HepG2 (cell line): ENCODE data around the gene CKS2. TPM values are rescaled to one million over a fixed set of nuclear protein-coding genes. Genes with fewer than 3 reads are reported as not detected.

Source experiments
- ADNP ChIP-seq: sonication (generic); formaldehyde crosslinking; IDR thresholded peaks from 2 replicates; pipeline ENCODE4 v1.4.0; 2020; ENCODE audit warnings: missing genetic modification reagents
- CC2D1A ChIP-seq: sonication (generic); formaldehyde crosslinking; IDR thresholded peaks from 2 replicates; pipeline ENCODE4 v1.8.1; 2023; ENCODE audit warnings: mild to moderate bottlenecking, missing genetic modification reagents
- DBP ChIP-seq: sonication (generic); formaldehyde crosslinking; IDR thresholded peaks from 2 replicates; pipeline ENCODE4 v1.4.0; 2020; ENCODE audit warnings: missing genetic modification reagents; ENCODE audit errors: not compliant biosample characterization
- DNMT1 ChIP-seq: sonication (generic); formaldehyde crosslinking; IDR thresholded peaks from 2 replicates; pipeline ENCODE4 v1.5.1; 2020; ENCODE audit warnings: mild to moderate bottlenecking, missing genetic modification reagents
- ISX ChIP-seq: sonication (generic); formaldehyde crosslinking; conservative IDR thresholded peaks from 2 replicates; pipeline ENCODE4 v1.5.0; 2020; ENCODE audit warnings: missing genetic modification reagents
- KLF9 ChIP-seq: IDR thresholded peaks from 2 replicates; pipeline ENCODE4 v1.6.1; 2016; ENCODE audit warnings: low read depth
- MAF1 ChIP-seq: sonication (generic); formaldehyde crosslinking; IDR thresholded peaks from 2 replicates; pipeline ENCODE4 v1.5.0; 2020; ENCODE audit warnings: missing genetic modification reagents, borderline replicate concordance
- PTBP1 ChIP-seq: fragments of 200-400 bp; formaldehyde crosslinking; IDR thresholded peaks from 2 replicates; pipeline ENCODE4 v1.6.1; 2018; ENCODE audit warnings: low read length, low read depth; ENCODE audit not compliant: poor library complexity, severe bottlenecking
- SKIL ChIP-seq: sonication (generic); formaldehyde crosslinking; IDR thresholded peaks from 2 replicates; pipeline ENCODE4 v1.8.0; 2022; ENCODE audit warnings: missing genetic modification reagents, mild to moderate bottlenecking, moderate library complexity, borderline replicate concordance
- ZBTB2 ChIP-seq: sonication (generic); formaldehyde crosslinking; IDR thresholded peaks from 2 replicates; pipeline ENCODE4 v1.8.0; 2022; ENCODE audit warnings: low read depth, missing genetic modification reagents
- polyA plus RNA-seq, 8 experiments: library from polyadenylated mRNA; depleted of rRNA in 3 of 8; stranded (reverse) in 7 of 8; unstranded in 1 of 8; fragments of >200 nt; fragmentation: Illumina TruSeq in 4 of 8; extraction: Trizol in 4 of 8; gene quantifications; 2 replicates each; pipeline versions ENCODE4 v1.2.1 to v1.2.3, GENCODE V29; 2011 to 2016; ENCODE audit warnings: low read depth in 4 of 8, missing spikeins in 1 of 8, mixed read lengths in 1 of 8; ENCODE audit not compliant: insufficient read depth in 1 of 8
- total RNA-seq, 5 experiments: library from RNA; depleted of rRNA; stranded (reverse); fragments of >200 nt; fragmentation: Illumina TruSeq; extraction: Trizol; gene quantifications; 2 replicates each; pipeline ENCODE4 v1.2.3, GENCODE V29; 2016; ENCODE audit warnings: low read depth in 1 of 5
- TF ChIP-seq, protein P1 (sequence below): IDR thresholded peaks from 2 replicates; pipeline ENCODE4 v1.6.1; 2012; ENCODE audit warnings: inconsistent platforms
- TF ChIP-seq, protein P2 (sequence below): sonication (generic); formaldehyde crosslinking; IDR thresholded peaks from 2 replicates; pipeline ENCODE4 v1.4.0; 2020; ENCODE audit warnings: missing genetic modification reagents

Gene CKS2
- total and polyA plus RNA-seq, 2 of the 13 experiments (the other 11 are each of a cell fraction or from before 2014, with no cell fraction given): 251 to 317 TPM

- TF ChIP-seq DNMT1 (CRISPR knock-in tag): no peak
- TF ChIP-seq DBP (CRISPR knock-in tag): peak; percentile 15
- no peak for TF ChIP-seq KLF9
- TF ChIP-seq ZBTB2 (CRISPR knock-in tag): peak; percentile 59; the same call in 1 of the 2 replicates
- TF ChIP-seq, protein P1, sequence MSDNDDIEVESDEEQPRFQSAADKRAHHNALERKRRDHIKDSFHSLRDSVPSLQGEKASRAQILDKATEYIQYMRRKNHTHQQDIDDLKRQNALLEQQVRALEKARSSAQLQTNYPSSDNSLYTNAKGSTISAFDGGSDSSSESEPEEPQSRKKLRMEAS: peak; percentile 93
- TF ChIP-seq ADNP (CRISPR knock-in tag): no peak
- no peak for TF ChIP-seq ISX (CRISPR knock-in tag)
- peak; percentile 42; the same call in 1 of the 2 replicates for TF ChIP-seq SKIL
- no peak for TF ChIP-seq CC2D1A (CRISPR knock-in tag)
- TF ChIP-seq MAF1 (CRISPR knock-in tag): no peak
- TF ChIP-seq, protein P2, sequence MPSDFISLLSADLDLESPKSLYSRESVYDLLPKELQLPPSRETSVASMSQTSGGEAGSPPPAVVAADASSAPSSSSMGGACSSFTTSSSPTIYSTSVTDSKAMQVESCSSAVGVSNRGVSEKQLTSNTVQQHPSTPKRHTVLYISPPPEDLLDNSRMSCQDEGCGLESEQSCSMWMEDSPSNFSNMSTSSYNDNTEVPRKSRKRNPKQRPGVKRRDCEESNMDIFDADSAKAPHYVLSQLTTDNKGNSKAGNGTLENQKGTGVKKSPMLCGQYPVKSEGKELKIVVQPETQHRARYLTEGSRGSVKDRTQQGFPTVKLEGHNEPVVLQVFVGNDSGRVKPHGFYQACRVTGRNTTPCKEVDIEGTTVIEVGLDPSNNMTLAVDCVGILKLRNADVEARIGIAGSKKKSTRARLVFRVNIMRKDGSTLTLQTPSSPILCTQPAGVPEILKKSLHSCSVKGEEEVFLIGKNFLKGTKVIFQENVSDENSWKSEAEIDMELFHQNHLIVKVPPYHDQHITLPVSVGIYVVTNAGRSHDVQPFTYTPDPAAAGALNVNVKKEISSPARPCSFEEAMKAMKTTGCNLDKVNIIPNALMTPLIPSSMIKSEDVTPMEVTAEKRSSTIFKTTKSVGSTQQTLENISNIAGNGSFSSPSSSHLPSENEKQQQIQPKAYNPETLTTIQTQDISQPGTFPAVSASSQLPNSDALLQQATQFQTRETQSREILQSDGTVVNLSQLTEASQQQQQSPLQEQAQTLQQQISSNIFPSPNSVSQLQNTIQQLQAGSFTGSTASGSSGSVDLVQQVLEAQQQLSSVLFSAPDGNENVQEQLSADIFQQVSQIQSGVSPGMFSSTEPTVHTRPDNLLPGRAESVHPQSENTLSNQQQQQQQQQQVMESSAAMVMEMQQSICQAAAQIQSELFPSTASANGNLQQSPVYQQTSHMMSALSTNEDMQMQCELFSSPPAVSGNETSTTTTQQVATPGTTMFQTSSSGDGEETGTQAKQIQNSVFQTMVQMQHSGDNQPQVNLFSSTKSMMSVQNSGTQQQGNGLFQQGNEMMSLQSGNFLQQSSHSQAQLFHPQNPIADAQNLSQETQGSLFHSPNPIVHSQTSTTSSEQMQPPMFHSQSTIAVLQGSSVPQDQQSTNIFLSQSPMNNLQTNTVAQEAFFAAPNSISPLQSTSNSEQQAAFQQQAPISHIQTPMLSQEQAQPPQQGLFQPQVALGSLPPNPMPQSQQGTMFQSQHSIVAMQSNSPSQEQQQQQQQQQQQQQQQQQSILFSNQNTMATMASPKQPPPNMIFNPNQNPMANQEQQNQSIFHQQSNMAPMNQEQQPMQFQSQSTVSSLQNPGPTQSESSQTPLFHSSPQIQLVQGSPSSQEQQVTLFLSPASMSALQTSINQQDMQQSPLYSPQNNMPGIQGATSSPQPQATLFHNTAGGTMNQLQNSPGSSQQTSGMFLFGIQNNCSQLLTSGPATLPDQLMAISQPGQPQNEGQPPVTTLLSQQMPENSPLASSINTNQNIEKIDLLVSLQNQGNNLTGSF (CRISPR knock-in tag): no peak; the same call in 1 of the 2 replicates
- peak; percentile 42 for TF ChIP-seq PTBP1
These were observed at the start of gene CKS2 (continued) for GRCh38 chr9:89310475-89311345.
